HG03460 (cell line): Measurements from ENCODE around the gene CSNK1G1.
A peak's percentile ranks its signal among the peaks of the same experiment; 100 is the strongest.

Experiments used
- ATAC-seq: cut with Tn5 transposase; IDR thresholded peaks from one replicate; pipeline ENCODE4 v1.9.1; 2021; ENCODE audit not compliant: unreplicated experiment

CSNK1G1 gene

DNA sequence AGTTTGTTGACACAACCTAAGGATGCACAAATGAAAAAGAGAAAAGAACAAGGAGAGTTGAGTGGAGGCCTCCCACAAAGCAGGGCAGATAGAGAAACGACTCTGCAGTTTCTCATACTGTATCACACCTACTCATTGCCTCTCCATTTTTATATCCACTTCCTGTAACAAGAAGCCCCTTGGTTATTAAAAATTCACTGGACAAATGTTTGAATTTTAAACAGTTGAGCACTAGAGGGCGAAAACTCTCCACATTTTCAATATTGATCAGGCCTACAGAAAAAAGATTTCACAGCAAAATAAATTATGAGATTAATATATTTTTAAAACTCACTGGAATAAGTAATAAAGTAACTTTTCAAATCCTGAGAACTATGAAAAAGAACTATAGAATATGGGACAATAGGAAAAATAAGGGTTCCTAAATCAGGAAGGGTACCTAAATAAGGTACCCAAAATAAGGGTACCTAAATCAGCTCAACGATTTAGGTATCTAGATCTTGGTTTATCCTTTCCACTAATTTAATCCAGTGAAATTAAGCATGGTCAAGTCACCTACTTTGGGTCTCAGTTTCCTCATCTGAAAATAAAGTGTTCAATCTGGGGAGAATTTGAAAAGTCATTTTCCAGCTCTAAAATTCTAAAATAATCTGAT, 146.2 kb downstream of the CSNK1G1 start:
- no peak for ATAC-seq

DNA sequence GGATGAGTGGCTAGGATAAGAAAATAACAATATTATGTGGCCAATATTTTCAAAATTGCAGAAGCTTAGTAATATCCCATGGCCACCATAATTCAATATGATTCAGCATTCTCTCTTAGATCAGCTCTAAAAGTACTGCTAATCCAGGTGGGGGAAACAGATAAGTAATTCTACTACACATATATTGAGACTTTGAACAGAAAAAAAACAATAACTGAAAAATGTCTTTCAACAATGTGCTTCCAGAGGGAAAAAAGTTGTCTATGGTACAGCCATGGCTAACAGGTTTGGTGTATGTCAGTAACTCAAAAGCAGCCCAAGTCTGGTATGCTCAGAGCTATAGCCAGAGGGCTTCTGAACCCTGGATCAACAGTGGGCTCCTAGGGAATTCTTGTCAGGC, 150.8 kb downstream of the CSNK1G1 start:
- no peak for ATAC-seq

DNA sequence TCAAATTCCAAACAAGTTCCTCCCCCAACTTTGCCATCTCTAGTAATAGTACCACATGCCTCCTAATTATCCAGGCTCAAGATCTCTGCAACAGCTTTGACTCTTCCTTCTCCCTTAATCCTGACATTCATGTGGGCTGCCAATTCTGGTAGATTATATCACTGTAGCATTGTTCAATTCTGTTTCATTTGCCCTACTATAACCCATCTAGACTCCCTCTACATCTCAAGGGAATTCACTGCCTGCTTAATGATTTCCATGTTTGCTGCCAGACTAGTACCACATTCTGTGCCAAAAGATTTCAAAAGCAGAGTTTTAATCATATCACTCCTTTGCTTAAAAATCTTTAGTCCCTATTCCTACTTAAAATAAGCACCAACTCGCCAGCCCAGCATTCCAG, 158.5 kb downstream of the CSNK1G1 start:
- ATAC-seq: no peak

DNA sequence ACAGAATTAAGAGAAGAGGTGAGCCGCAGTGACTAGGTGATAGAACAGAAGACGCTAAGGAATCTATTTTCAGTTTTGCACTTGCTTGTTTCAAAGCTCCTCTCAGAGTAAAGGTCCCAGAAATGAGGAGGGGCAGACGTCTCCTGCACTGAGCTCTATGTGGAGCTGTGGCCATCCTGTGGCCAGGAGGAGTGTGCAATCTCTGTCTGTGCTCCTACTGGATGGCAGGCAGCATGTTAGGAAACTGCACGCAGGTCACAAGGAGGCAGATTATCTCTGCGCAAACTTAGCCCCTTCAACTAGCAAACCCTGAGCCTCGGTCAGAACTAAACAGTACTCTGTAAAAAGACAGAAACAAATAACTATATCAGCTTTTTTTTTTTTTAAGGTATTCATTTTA, 162.0 kb downstream of the CSNK1G1 start:
- ATAC-seq: no peak

DNA sequence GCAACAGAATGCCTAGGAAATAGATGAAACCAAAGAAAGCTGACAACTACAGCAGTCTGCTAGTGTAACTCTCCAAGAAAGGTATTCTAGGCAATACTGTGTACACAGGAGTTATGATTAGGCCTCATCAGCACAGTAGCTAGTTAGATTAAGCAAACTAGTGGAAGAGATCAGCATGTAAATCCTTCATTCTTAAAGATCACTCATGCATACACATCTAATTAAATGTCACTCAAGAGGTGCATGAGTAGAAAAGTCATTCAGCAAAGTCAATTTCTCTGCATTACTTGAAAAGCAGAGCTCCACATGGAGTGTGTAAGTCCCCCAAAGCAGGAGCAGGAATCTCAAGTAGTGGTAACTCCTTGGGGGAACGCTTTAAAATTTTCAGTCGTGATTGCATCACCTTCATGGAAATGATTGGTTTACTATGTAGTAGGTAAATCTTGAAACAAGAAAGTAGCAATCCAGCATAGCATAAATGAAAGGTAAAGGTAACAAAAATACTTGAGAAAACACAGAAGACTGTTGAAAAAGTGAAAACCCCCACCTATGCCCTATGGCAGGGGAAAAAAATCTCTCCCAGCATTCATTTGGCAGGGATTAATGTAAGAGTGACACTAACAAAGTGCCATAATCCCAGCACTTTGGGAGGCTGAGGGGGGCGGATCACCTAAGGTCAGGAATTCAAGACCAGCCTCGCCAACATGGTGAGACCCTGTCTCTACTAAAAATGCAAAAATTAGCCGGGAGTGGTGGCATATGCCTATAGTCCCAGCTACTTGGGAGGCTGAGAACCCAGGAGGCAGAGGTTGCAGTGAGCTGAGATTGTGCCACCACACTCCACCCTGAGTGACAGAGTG, 163.8 kb downstream of the CSNK1G1 start:
- no peak for ATAC-seq

DNA sequence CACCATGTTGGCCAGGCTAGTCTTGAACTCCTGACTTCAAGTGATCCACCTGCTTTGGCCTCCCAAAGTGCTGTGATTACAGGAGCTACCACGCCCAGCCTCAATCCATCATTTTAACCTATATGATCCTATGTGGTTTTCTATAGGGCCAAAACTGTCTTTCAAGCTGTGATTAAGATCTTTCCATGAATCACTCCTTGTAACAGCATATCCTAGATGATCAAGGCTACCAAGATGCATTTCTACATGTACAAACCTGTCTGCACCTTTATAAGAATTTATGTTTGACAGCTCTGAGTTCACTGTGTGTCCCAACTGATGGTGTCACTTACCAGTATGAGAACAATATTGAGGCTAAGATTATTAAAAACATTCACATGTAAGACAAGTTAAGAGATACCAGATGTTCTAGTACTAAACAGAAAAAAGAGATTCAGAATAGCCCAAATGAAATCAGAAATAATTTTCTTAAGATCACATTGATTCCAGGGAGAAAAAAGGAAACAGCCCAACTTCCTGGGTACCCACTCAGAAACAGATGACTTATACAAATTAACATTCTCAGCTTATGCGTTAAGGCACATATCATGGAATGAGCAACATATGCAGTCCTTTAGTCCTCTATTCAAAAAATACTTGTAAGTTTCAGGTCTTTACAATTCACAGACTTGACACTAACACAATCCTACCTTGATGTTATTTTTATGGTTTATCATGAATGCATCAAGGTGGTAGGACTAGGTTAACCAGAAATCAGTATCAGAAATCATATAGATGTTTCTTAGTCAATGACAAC, 168.4 kb downstream of the CSNK1G1 start:
- ATAC-seq: no peak

DNA sequence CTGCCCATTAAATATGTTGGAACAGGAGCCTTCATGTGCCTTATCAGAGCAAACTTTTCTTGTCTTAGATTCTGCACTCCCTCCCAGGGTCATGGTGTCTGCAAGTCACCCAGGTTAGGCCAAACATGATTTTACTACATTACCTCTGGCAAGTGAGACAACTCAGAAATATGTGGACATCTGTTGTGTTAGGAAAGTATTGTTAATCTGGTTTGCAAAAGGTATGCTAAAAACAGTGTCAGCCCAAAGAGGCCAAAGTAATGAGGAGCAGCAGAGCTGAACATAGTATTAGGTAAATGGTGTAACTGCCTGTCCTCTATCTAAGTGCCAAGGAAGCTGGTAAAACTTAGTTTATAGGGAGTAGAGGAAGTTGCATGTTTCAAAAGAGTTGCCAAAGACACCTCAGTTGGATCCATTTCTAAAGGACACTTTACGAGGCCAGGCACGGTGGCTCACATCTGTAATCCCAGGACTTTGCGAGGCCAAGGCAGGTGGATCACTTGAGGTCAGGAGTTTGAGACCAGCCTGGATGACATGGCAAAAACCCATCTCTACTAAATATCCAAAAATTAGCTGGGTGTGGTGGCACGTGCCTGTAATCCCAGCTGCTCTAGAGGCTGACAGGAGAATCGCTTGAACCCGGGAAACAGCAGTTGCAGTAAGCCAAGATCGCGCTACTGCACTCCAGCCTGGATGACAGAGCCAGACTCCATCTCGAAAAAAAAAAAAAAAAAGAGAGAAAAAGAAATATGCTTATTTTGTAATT, 170.6 kb downstream of the CSNK1G1 start:
- no peak for ATAC-seq

DNA sequence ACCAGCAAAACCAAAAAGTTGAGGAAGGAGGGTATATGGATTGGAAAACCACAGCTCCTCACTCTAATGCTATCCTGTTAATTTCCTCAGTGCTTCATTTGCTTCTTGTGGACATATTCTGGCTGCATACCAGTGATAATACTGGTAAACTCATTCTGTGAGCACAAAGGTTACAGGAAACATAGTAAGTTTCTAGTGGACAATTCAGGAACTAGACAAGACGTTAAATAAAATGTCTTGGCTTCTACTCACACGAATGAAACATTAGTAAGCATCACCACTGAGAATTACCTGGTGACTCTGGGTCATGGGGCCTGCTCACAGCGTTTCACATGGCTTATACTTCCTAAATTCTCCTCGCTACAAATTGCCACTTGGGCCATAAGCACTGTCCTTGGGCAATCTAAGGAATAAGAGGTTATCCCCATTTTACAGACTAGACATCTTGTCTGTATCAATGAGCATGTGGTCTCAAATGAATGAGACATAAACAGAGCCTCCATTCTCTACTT, 173.1 kb downstream of the CSNK1G1 start:
- ATAC-seq: no peak

DNA sequence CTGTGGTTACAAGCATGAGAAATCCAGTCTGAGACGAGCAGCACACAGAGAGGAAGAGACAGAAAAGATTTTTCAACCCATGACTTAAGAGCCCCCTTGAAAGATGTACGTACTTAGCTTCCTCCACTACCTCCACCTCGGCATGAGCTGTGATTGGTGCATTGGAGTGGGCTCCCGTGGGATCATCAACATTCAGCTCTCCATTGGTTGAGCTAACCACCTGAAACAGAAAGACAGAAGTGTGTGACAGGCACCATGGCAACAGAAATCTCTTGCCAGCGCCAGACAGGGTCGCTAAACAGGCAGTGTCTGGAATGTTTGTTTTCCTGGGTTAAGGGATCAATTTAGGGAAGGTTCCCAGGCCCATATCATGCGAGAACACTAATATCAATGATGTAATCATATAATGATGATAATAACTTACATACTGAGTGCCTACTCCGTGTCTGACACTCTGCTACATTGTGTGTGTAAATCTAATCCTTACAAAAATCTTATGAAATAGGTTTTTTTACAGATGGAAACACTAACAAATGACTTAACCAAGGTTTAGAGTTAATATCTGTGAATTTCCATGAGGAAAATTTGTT, 175.6 kb downstream of the CSNK1G1 start:
- ATAC-seq: no peak

DNA sequence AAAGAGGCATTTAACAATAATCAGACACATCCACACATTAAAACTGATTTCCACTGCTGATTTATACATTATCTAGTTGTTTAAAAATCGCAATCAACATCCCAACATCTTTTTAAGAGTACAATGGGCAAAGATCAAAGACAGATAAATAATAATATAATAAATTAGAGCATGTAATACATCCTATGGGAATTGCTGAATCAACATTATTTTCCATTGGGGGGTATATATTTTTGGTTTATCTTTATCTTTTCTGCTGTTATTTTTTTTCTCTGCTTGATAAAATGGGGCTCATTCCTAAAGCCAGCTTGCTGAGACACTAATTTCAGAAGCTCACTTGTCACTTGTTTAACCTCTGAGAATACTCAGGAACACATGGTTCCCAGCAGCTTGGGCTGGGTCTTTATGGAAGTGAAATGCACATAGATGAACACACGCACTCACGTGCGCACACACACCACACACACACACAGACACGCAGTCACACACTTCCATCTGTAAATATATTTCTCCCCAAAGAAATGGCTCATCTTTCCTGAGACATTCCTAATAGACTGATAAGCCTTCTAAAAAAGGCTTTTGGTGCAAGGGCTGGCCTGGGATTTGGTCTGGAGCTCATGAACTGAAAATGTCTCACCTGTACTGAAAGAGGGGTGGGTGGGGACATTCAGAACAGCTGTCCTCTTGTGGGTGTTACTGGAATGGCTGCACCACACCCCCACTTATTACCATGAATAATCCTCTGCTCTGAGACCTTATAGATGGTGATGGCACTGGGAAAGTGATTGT, 189.7 kb downstream of the CSNK1G1 start:
- ATAC-seq: no peak

DNA sequence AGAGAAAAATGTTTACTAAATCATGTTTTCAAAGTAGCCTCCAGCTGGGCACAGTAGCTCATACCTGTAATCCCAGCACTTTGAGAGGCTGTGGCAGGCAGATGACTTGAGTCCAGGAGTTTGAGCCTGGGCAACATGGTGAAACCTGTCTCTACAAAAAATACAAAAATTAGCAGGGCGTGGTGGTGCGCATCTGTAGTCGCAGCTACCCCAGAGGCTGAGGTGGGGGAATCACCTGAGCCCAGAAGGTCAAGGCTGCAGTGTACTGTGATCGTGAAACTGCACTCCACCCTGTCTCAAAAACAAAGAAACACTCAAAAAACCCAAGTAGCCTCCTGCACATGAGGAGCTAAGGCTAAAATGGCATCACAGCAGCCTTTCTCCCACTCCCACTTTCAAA, 191.5 kb downstream of the CSNK1G1 start:
- ATAC-seq: no peak

DNA sequence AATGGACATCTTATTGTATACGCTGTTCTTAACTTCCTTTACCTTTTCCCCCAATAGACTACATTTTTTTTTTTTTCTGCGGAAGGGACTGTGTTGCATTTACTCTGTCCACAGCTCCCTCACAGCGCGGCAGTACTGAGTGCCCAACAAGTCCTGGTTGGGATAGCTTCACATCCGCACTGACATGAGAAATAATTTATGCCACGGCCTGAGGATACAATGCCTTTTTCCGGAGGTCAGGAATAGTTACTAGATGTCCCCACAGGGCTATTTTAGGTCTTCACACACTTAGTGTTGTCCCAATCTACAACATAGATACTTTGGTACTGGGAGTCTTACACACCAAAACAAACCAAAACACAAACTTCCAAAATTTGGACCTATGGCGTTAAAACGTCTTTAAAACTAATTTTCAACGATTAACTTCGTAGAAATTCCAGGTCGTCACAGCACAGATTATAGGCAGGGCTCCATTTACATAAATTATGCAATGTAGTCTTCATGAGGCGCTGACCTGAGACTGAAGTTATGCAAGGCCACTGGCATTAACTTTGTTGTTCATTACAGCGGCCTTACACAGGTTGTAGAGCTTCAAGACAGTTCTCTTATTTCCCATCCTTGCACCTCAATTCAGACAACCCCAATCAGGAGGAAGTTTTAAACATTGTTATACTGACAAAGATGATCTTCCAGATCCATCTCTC, 192.2 kb downstream of the CSNK1G1 start:
- ATAC-seq: no peak

DNA sequence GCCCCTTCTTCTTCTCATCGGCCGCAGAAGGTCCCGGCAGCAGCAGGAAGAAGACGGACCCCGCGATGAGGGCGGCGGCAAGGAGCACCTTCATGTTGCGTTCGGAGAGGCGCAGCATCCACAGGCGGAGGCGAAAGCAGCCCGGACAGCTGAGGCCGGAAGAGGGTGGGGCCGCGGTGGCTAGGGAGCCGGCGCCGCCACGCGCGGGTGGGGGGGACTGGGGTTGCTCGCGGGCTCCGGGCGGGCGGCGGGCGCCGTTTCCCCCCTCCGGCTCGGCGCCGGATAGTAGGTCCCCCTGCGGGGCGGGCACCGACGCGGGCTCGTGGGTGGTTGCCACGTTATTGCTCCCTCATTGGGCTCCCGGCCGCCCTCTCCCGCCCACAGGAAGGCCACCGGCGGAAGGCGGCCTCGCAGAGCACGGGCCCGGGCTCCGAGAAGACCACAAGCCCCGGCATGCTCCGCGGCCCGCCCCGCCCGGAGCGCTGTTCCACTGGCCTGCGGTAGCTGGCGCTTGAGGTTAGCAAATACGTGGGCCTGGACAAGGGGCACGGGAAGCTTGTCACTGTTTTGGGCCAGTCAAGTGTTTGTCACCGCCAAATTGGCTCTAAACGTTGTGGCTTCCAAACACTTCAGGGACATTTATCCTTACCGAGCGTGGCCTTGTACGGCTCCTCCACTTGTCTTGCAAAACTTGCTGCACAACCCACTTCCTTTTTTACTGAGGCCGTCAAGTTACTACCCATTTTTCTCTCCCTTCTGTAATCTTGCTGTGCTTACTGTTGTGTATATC, 192.9 kb downstream of the CSNK1G1 start, which contains the start of gene PPIB:
Gene PPIB, minus strand, starts transcription at position 154 of the 790 bp plus-strand sequence. Its CDS starts 36 bp downstream, at position 118.
- ATAC-seq: peak; percentile 91

DNA sequence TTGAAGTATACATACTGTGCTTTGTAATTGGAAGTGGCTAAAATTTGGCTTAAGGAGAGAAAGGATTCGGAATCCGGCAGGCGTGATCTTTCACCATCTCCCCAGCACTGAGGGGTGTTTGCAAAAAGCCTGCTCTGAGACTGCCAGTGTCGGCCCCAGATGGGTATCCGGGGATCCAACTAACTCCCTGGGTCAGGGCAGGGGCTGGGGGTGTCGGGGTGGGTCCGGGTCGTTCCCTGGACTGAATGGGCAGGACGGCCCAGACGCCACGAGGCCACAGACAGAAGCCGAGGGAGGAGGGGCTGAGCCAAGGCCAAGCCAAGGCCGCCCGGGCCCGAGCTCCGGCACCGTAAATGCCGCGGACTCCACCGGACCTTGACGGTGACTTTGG, 193.5 kb downstream of the CSNK1G1 start:
- ATAC-seq: peak; percentile 17

DNA sequence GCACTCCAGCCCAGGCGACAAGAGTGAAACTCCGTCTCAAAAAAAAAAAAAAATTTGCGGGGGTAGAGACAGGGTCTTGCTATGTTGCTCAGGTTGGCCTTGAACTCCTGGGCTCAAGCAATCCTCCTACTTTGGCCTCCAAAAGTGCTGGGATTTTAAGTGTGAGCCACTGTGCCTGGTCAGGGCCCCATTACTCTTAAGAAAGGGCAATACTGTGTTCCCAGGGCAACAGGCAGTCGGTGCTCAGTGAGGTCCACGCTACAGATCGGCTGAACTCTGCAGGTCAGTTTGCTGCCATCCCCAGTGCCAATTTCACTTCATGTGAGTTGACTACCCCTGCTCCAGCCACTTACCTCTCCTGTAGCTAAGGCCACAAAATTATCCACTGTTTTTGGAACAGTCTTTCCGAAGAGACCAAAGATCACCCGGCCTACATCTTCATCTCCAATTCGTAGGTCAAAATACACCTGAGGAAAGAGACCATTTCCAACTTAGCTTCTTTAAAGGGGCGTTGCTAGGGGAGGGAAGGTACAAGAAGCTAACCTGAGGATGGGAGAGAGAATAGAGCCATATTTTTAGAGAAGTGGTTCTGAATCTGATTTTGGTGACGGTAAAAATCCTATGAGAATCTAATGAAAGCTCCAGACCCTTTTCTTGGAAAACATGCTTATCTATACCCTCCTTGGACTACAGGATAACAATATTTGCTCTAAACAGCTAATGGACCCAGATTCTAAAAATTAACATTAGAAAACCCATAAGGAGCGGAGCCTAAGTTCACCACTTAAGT, 194.1 kb downstream of the CSNK1G1 start:
- no peak for ATAC-seq

DNA sequence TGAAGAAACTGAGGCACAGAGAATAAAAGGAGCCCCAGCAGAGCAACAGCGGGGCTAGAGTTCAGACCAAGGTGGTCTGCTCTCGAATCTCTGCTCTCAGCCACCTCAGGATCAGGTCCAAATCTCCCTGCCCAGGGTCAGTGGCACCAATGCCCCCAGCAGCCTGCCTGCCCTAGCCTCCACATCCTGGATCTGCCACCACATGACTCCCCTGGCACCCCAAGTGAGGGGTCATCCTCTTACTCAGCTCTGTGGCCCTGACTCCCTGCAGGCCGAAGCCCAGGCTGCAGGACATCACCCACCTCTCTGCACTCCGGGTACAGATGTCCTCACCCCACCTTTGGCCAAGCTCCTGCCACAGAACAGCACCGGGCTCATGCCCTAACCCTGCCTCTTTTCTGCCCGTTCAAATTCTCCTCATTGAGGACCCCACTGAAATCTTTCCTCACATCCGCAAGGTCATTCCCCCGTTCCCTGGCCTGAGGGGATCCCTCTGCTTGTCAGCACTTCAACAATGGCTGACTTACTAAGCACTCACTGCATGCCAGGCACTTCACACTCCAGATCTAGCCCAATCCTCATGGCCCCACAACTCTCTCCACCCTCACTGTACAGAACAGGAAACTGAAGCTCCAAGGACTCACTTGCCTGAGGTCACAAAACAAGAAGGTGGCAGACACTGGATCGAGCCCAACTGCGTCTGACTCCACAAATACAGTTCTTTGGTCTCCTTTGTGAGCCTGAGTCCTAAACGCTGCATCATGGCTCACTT, 197.4 kb downstream of the CSNK1G1 start:
- ATAC-seq: no peak
